GM04504 (cell line): ENCODE measurements around the gene FANCC.
"Not testable (repeated sequence)": the region's sequence is repeated elsewhere in the genome, so short reads cannot be mapped to it uniquely, and the experiment has no call there.

Source experiments
- DNase-seq: peaks from one replicate; pipeline ENCODE4 v3.0.0-alpha.2; 2012; ENCODE audit warnings: low read depth

The FANCC gene

DNA sequence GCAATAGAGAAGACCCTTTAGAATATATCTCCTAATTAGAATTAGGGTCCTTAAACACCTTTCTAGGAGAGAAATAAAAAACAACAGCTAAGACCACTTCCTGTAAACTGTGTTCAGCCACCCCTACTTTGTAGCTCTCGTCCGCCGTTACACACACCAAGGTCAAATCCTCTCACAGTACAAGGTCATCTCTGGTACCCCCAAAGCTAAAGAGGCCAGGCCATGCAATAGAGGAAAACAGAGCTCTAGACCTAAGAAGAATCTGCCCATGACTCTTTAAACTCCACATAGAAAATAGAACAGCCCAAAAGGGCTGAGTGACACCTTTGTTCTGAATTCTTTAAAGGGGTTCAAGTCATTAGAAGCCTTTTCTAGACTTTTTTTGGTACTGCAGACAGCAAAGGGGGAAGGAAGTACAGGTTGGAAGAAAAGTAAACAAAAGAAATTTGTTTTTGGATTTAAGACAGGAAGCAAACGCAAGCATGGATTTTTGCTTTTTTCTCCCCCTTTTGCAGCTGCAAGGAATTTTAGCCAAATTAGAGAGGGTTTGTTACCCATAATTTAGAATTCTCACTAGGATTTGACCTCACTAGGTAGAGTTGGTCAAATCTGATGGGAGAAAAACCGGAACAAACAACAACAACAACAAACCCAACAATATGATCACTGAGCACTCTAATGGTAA is 13.4 kb upstream of the FANCC start:
- no peak for DNase-seq

DNA sequence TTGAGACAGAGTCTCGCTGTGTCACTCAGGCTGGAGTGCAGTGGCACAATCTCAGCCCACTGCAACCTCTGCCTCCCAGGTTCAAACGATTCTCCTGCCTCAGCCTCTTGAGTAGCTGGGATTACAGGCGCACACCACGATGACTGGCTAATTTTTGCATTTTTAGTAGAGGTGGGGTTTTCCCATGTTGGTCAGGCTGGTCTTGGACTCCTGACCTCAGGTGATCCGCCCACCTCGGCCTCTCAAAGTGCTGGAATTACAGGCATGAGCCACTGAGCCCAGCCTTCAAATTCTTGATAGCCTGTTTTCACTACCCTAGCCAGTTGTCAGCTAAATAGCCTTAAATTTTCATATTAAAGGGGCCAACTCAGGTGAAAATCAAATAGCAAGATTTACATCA is 11.6 kb upstream of the FANCC start:
- not testable (repeated sequence) for DNase-seq

DNA sequence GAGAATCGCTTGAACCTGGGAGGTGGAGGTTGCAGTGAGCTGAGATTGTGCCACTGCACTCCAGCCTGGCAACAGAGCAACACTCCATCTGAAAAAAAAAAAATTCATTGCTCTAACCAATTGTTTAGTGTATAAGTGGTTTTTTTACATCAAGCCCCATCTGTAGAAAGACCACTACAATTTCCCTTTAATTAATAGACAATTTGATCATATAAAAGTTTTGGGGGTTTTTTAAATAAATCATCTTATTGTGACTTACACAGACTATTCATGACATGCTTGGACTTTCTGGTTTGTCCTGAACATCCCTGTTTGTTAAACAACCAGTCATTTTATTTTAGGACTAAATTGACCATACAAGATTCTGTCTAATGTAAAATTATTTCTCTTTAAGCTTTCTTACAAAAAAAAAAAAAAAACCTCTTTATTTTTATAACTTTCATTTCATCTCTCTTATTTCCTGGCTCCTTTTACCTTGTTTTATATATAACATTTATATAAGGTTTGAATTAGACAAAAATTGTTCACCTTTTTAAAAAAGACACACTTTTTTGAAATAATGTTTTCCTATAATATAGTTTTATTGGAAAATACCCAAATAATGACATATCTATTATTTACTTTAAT is 9.8 kb upstream of the FANCC start:
- DNase-seq, result no peak

DNA sequence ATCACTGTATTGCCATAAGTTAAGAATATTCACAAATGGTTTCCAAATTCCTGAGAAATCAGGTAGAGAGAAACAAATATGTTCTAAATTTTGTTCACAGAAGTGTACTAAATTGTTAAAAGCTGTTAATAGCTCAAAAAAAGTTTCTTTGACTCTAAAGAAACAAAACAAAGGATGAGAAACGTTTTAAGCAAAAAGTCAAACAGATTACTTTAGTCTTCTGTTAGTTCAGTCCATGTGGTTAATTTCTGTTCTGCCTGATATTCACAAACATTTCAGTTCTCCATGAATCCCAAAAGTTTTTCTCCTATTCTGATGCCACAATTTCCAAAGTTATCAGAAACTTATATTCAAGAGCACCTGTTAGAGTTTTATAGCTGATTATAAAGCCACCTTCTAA is 7.7 kb upstream of the FANCC start:
- DNase-seq, result no peak

DNA sequence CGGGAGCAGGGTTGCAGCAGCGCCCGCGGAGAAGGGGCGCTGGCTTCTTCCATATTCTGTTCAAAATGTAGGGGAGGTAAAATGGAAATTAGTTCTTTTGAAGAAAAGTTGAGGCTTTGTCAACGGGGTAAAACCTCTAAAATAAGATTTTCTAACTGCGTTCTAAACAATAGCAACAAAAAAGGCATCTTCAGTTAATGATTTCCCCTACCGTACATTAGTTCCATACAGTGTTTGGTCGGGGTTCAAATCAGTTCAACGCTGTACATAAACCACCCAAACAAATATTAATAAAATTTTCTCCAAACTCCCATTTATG is 343 bp upstream of the FANCC start:
- DNase-seq, result no peak

DNA sequence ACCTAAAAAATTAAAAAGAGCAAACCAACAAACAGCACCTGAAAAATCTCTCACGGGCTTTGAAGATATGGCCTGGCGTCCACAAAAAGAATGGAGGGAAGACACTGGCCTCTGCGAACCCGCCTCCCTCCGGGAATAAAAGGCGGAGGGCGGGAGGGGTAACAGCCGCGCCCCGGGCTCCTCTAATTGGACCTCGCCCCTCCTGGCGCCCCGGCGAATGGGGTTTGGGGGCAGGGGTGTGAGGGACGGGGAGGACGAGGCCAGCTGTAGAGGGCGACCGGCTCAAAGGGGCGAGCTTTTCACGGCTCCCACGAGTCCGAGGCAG is 753 bp downstream of the FANCC start:
- DNase-seq, result peak; percentile 20

DNA sequence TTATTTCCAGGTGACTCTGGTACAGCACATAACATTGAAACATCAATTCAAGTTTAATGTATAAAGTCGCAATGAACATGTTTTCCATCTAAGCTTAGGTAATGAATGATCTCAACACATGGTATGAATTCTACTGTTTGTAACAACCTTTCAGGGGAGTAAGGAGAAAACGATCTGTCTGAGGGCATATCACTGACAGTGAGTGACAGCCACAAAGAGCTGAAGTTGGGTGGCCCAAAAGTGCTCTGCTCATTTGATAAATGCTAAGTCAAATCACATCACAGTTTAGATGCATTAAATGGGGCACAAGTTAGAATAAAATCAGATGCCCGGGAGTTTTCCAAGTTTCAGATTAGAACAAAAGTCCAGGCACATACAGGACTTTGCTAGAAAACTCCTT is 1.2 kb downstream of the FANCC start:
- DNase-seq, result no peak

DNA sequence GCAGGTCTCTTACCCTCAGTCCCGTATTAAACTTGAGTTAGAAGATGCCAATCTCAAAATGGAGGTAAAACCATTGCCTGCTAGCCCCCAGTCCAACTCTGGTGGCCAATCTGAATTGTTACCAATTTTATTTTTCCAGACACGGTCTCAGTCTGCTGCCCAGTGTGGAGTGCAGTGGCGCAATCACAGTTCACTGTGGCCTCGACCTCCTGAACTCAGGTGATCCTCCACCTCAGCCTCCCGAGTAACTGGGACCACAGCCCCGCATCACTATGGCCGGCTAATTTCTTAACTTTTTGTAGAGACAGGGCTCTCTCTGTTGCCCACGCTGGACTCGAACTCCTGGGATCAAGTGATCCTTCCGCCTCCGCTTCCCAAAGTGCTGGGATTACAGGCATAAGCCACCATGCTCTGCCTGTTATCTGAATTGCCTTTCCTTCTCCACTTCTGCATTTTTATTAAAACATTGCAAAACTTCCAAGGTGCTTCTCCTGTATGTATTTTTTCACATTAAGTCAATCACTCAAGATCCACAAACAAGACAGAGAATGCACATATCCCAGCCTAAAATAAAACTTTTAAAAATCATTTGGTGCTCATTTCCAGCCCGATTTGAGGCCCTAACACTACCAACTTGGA is 2.3 kb downstream of the FANCC start:
- DNase-seq, result no peak

DNA sequence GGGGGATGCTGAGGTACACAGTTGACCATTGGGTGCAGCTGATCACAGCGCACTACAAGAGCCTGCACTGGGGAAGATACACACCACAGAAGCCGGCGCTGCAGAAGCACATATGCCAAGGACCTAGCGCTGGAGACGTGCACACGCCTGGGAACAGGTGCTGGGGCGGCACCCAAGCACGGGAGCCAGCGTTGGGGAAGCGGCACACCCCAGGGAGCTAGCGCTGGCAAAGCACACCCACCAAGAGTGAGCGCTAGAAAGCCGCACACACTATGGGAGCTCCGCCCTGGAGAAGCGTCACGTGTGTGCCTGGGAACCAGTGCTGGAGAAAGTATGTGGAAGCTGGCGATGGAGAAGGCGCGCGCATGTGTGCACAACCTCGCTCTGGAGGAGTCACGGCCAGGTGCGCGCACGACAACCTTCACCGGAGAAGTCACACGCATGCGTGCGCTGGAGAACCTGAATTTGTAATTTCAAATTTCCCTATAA is 4.5 kb downstream of the FANCC start:
- DNase-seq, result no peak

DNA sequence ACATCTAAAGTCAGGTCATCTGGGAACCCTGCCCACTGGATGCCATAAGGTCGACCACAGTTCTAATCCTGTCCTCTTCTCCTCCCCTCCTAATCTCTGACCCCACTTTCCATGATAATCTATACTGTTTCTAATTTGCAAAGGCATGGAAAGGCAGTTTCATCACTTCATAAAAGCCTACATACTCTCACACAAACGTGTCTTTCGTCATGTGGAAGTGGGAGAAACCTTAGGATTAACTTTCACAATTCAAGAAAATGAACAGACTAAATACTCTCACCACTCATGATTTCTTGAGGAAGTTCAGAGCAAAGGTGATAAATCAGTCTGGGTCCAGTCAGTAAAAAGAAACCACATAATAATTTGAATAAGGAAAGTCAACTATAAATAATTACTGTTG is 5.5 kb downstream of the FANCC start:
- no peak for DNase-seq

DNA sequence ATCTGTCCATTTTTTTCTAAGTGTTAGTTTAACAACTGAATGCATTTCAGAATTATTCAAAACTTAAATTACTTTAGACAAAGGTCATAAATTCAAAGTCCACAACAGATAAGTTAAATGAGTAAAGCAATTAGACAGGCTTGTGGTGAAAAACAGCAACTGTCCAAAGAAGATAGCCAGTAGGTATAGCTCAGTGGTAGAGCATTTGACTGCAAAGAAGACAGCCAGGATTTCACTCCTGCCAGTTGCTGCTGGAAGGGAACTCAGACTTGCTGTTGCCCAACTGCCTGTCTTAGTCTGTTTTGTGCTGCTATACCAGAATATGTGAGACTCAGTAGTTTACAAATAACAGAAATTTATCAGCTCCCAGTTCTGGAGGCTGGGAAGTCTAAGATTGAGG is 10.0 kb downstream of the FANCC start:
- DNase-seq, result no peak

DNA sequence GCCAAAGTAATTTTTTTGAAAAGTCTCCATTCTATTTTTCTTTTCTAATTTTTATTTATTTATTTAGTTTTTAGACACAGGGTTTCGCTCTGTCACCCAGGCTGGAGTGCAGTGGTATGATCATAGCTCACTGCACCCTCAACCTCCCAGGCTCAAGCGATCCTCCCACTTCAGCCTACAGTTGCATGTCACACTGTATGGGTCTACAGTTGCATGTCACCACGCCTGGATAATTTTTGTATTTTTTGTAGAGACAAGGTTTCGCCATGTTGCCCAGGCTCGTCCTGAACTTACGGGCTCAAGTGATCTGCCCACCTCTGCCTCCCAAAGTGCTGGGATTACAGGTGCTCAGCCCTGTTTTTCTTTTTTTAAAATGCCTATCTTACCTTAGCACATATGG is 10.7 kb downstream of the FANCC start:
- no peak for DNase-seq

DNA sequence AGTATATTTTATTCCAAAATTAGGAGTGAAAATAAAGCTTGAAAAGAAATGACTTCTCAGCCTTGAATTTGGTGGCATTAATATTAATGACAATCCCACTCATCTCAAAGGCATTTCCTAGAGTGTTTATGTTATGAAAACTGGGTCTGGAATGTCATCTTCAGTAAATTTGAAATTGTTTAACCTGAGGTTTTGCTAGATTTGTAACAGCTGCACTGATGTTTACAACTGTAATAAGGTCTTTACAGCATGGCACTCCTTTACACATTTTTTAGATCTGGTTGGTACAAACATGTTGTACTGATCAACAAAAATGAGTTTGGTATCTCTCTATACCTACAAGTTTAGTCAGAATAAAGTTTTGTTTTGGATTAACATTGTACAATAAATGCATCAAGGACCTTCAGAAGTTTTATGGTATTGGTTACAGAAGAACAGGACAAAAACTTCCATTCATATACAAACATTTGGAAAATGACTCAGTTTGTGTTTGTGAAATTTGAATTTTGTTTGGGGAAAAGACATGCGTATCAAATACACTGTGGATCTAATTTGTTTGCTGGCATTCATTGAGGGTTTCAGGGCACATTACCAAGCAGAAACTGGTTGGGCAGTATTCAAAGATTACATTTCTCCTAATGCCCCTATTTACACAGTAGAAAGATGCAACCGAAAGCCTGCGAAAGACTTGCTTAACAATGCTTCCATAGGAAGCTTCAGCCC is 11.6 kb downstream of the FANCC start:
- no peak for DNase-seq

DNA sequence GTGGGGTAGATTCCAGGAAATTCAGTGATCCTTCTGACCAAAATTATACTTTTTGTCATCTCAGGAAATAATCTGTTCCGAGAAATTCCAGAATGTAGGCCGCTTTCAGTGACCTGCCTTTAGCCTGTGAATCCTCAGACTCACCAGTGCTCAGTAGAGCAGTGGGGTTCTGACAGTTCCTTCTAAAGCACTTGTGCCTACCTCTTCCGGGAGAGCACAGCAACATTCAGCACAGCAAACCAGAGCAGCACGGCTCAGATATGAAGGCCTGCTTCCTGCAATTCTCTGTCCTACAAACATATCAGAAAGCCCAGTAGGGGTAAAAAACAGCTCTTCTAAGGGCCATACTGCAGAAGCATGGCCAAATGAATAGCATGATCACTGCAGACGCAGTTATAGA is 15.0 kb downstream of the FANCC start:
- DNase-seq, result no peak

DNA sequence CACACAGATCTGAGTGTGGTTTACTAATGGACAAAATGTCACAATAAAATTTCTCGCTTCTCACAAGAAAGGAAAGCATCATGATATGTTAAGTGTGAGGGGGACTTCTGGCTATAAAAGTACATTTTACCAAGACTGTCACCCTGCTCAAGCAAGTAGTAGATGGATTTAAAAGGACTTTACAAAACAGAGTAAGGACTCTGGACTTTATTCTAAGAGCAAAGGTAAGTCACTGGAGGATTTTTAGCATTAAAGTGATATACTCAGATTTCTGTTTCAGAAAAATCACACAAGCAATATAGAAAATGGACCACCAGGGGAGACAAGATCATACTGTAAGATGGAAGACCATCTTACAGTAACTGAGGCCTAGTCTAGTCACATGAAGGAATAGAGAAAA is 19.7 kb downstream of the FANCC start:
- DNase-seq, result no peak

DNA sequence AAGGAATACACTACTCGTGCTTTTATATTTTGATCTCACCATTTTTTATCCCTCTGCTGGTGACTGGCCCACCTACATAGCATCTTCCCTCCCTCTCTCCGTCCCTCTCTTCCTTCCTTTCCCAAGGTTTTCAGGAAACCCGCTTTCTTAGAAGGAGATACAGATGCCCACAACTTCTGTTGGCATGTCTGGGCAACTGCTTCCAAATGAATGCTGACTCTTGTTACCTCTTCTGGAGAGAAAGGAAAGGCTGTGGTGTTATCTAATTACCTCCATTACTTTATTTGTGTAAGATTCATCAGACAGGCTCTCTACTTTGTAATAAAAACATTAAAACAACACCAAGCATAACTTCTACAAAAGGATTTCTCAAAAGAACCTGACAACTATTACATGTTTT is 20.2 kb downstream of the FANCC start:
- no peak for DNase-seq

DNA sequence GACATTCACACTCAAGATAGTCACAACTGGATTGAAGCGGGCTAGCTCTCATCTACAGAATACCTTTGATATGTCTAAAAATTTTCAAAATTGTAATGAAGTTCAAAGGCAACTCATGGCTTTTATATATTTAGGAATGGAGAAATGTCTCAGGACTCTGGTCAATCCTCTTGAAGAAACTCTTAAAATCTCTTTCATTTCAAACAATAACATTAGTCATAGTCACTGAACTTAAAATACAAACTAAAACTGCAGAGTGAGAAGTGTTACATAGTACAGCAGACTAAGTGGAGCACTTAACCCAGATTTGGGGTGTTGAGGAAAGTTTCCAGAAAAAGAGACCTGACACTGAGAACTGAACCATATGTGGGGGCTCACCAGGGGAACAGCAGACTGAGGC is 20.7 kb downstream of the FANCC start:
- no peak for DNase-seq

DNA sequence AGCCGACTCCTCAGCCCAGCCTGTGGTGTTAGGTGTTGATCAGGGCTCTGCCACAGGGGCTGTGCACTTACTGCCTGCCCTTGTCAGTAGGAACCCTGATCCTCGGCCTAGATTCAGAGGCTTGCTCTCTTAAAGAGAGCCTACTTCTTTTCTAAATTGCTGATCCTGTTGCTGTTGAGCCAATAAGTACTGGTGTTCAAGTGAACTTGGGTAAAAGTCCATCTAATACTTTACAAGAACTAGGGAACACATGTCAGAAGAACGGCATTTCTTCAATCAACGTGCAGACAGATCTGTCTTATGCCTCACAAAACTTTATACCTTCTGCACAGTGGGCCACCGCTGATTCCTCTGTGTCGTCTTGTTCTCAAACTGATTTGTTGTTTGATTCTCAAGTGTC is 24.2 kb downstream of the FANCC start:
- not testable (repeated sequence) for DNase-seq

DNA sequence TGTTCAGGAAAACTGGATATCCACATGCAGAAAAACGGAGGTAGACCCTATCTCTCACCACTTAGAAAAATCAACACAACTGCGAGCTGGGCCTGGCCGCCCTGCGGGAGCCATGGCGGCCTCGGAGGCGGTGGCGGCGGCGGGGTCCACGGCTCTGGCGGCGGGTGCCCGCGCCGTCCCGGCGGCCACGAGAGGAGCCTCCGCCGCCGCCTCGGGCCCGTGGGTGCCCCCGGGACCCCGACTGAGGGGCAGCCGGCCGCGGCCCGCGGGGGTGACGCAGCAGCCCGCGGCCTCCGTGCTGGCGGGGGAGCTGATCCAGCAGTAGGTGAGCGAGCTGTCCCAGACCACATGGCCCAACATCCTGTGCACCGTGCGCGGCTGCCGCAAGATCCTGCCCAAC is 25.3 kb downstream of the FANCC start:
- no peak for DNase-seq

DNA sequence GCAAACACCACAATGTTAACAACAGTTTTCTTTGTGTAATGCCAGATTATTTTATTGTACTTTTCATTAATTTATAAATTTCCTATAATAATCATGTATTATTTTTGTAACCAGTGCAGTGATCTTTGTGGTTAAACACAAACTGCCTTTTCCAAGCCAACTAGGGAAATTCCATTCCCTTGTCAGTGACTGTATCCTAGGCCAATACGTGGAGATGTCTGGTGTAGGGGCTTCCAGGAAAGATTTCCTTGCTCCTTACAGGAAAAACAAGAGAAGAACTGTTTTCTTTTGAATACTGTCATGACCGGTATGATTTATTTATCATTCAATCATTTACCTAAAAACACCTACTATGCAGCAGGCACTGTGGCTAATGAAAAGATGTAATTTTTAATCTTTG is 31.4 kb downstream of the FANCC start:
- DNase-seq, result no peak

DNA sequence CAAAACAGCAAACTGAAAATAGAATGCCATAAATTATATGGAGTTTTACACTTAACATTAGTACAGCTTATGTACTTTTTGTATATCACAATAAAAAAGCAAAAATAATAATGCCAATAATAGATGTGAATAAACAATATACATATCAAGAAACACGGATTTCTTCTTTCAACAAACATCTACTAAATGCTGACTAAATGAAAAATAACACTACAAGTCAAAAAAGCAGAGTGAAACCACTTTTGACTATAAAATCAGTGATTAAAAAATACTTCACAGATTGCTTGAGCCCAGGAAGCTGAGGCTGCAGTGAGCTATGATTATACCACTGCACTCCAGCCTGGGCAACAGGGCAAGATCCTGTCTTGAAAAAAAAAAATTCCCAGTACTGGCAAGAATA is 32.2 kb downstream of the FANCC start:
- no peak for DNase-seq

DNA sequence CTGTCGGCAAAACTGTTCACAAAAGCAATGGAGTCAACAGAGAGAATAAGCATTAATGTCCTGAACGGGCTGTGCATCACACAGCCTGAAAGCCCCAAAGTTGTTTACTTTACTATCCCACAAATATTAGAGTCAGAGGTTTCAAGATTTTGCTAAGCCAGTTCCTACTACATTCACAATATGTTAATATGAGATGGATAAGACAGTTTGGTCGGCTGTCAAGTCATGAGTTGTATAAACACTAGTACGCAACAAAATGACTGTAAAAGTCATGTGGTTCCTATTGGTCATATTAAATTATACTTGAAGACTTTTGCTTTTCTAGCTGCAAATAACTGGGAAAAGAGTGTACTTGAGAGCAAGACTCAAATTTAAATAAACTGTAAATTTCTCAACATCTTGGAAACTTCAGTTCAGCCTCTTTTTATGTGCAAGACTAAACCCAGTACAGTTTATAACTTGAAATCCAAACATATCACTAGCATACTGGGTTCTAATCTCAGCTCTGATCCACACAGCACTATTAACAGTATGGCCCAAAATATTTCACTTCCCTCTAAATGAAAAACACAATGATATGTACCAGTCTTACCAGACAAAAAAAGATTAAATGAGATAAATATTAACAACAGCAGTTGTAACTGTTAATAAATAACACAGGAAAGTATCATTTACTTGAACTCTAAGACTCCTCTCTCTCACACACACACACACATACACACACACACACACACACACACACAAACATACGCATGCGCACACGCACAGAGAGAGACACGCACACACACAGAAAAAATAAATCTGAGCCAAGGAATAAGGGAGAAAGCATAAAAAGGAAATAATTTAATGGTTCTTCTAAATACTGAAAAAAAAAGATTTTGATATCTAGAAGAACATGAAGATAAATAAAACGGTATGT is 33.1 kb downstream of the FANCC start:
- no peak for DNase-seq
